H9 (cell line): ENCODE data around the gene TEX35. TPM values are rescaled to one million over a fixed set of nuclear protein-coding genes. Genes with fewer than 3 reads are reported as not detected.
A peak's percentile ranks its signal among the peaks of the same experiment; 100 is the strongest.

Source experiments
- DNase-seq: peaks from one replicate; pipeline ENCODE4 v3.0.0-alpha.2; 2017
- H2AFZ ChIP-seq: one replicate; pipeline ENCODE4 v1.6.1; 2013; ENCODE audit warnings: mild to moderate bottlenecking, low read length, control low read depth, moderate library complexity
- H2AK5ac ChIP-seq: 2 replicates; pipeline ENCODE4 v1.6.1; 2013; ENCODE audit warnings: low read length, control low read depth, mixed read lengths; ENCODE audit not compliant: insufficient read length
- H2BK120ac ChIP-seq: one replicate; pipeline ENCODE4 v1.6.1; 2013; ENCODE audit warnings: low read depth, mild to moderate bottlenecking, low read length, control low read depth, inconsistent platforms; ENCODE audit not compliant: poor library complexity, severe bottlenecking
- H2BK12ac ChIP-seq: 2 replicates; pipeline ENCODE4 v1.6.1; 2013; ENCODE audit warnings: low read length, control low read depth, mixed read lengths, low read depth; ENCODE audit not compliant: insufficient read length
- H2BK15ac ChIP-seq: 2 replicates; pipeline ENCODE4 v1.6.1; 2013; ENCODE audit warnings: low read depth, low read length, control low read depth
- H2BK20ac ChIP-seq: one replicate; pipeline ENCODE4 v1.6.1; 2013; ENCODE audit warnings: low read depth, mild to moderate bottlenecking, low read length, control low read depth, inconsistent platforms; ENCODE audit not compliant: poor library complexity, severe bottlenecking
- H2BK5ac ChIP-seq: 2 replicates; pipeline ENCODE4 v1.6.1; 2013; ENCODE audit warnings: low read length, control low read depth, mixed read lengths; ENCODE audit not compliant: insufficient read length
- H3K14ac ChIP-seq: 2 replicates; pipeline ENCODE4 v1.6.1; 2013; ENCODE audit warnings: low read length, control low read depth; ENCODE audit not compliant: insufficient read depth
- H3K18ac ChIP-seq: 2 replicates; pipeline ENCODE4 v1.6.1; 2013; ENCODE audit warnings: low read depth, mild to moderate bottlenecking, mixed read lengths, low read length, control low read depth; ENCODE audit not compliant: insufficient read length
- H3K23ac ChIP-seq: 2 replicates; pipeline ENCODE4 v1.6.1; 2013; ENCODE audit warnings: low read length, control low read depth, mixed read lengths, low read depth; ENCODE audit not compliant: insufficient read length
- H3K23me2 ChIP-seq: 2 replicates; pipeline ENCODE4 v1.6.1; 2013; ENCODE audit warnings: low read depth, mild to moderate bottlenecking, mixed read lengths, low read length, control low read depth; ENCODE audit not compliant: insufficient read length, poor library complexity, severe bottlenecking
- H3K27ac ChIP-seq: 2 replicates; pipeline ENCODE4 v1.5.1; 2013; ENCODE audit warnings: low read length, control low read depth, mixed read lengths, low read depth; ENCODE audit not compliant: insufficient read length
- H3K27me3 ChIP-seq: 2 replicates; pipeline ENCODE4 v1.6.1; 2013; ENCODE audit warnings: low read length, control low read depth, inconsistent platforms; ENCODE audit not compliant: insufficient read depth
- H3K4ac ChIP-seq: 2 replicates; pipeline ENCODE4 v1.6.1; 2013; ENCODE audit warnings: low read depth, mild to moderate bottlenecking, control low read depth, inconsistent platforms, low read length, moderate library complexity
- H3K4me1 ChIP-seq: 2 replicates; pipeline ENCODE4 v1.6.1; 2013; ENCODE audit warnings: low read length, control low read depth, inconsistent platforms; ENCODE audit not compliant: insufficient read depth
- H3K4me2 ChIP-seq: 2 replicates; pipeline ENCODE4 v1.6.1; 2013; ENCODE audit warnings: low read length, control low read depth, mixed read lengths; ENCODE audit not compliant: insufficient read length, insufficient read depth
- H3K56ac ChIP-seq: 2 replicates; pipeline ENCODE4 v1.6.1; 2013; ENCODE audit warnings: low read depth, mild to moderate bottlenecking, mixed read lengths, low read length, control low read depth; ENCODE audit not compliant: insufficient read length
- H3K79me1 ChIP-seq: 2 replicates; pipeline ENCODE4 v1.6.1; 2013; ENCODE audit warnings: low read depth, mild to moderate bottlenecking, moderate library complexity, low read length, control low read depth, inconsistent platforms; ENCODE audit not compliant: insufficient read depth, poor library complexity, severe bottlenecking
- H3K79me2 ChIP-seq: 2 replicates; pipeline ENCODE4 v1.6.1; 2013; ENCODE audit warnings: low read length, control low read depth, inconsistent platforms; ENCODE audit not compliant: insufficient read depth
- H3K9ac ChIP-seq: 2 replicates; pipeline ENCODE4 v1.6.1; 2013; ENCODE audit warnings: low read length, control low read depth, mixed read lengths; ENCODE audit not compliant: insufficient read length; ENCODE audit errors: extremely low read depth
- H3K9me3 ChIP-seq: one replicate; pipeline ENCODE4 v1.6.1; 2013; ENCODE audit warnings: low read depth, low read length, inconsistent platforms; ENCODE audit not compliant: control insufficient read depth
- H3T11ph ChIP-seq: one replicate; pipeline ENCODE4 v1.6.1; 2013; ENCODE audit warnings: mild to moderate bottlenecking, low read length, control low read depth, inconsistent platforms
- H4K20me1 ChIP-seq: one replicate; pipeline ENCODE4 v1.6.1; 2013; ENCODE audit not compliant: control insufficient read depth, insufficient read length, insufficient read depth
- H4K5ac ChIP-seq: 2 replicates; pipeline ENCODE4 v1.6.1; 2013; ENCODE audit warnings: low read depth, mild to moderate bottlenecking, mixed read lengths, low read length, control low read depth; ENCODE audit not compliant: insufficient read length
- H4K8ac ChIP-seq: replicated peaks from 2 replicates; pipeline ENCODE4 v1.6.1; 2013; ENCODE audit warnings: low read length, control low read depth, mixed read lengths, low read depth; ENCODE audit not compliant: insufficient read length
- H4K91ac ChIP-seq: 2 replicates; pipeline ENCODE4 v1.6.1; 2013; ENCODE audit warnings: low read depth, mild to moderate bottlenecking, moderate library complexity, mixed read lengths, low read length, control low read depth; ENCODE audit not compliant: insufficient read length
- H3K27ac Mint-ChIP-seq, 3 experiments: 2 replicates in 2 of 3; 3 replicates in 1 of 3; pipeline ENCODE4 v1.8.0; 2020 to 2021; ENCODE audit warnings: mixed read lengths in 3 of 3, mild to moderate bottlenecking in 1 of 3, moderate library complexity in 1 of 3
- H3K27me3 Mint-ChIP-seq: 2 replicates; pipeline ENCODE4 v1.8.0; 2021; ENCODE audit warnings: low read depth, mild to moderate bottlenecking, moderate library complexity, mixed read lengths
- H3K36me3 Mint-ChIP-seq, 3 experiments: 2 replicates in 2 of 3; 3 replicates in 1 of 3; pipeline ENCODE4 v1.8.0; 2020 to 2021; ENCODE audit warnings: low read depth in 3 of 3, mixed read lengths in 3 of 3; ENCODE audit not compliant: insufficient read depth in 1 of 3
- H3K4me1 Mint-ChIP-seq, 2 experiments: 2 replicates each; pipeline ENCODE4 v1.8.0; 2020; ENCODE audit warnings: mixed read lengths in 2 of 2
- H3K4me3 Mint-ChIP-seq, 2 experiments: 2 replicates in 1 of 2; 3 replicates in 1 of 2; pipeline ENCODE4 v1.8.0; 2020 to 2021; ENCODE audit warnings: mild to moderate bottlenecking in 2 of 2, mixed read lengths in 2 of 2, moderate library complexity in 1 of 2
- H3K9me3 Mint-ChIP-seq, 2 experiments: 2 replicates in 1 of 2; 3 replicates in 1 of 2; pipeline ENCODE4 v1.8.0; 2020; ENCODE audit warnings: mild to moderate bottlenecking in 2 of 2, mixed read lengths in 2 of 2, moderate library complexity in 1 of 2
- WGBS: extraction: QIAGEN DNeasy Blood & Tissue Kit; methylation state at CpG from one replicate; pipeline ENCODE4 v1.1.7; 2013; ENCODE audit warnings: missing lambda C conversion rate, low lambda C conversion rate, mixed read lengths; ENCODE audit not compliant: insufficient read length; ENCODE audit errors: extremely low coverage; 5-methylcytosine and 5-hydroxymethylcytosine counted together
- total RNA-seq: library from RNA; stranded (reverse); gene quantifications from 2 replicates; pipeline ENCODE4 v1.2.1, GENCODE V29; 2021
- TF ChIP-seq, protein P1 (sequence below): fragments of 200-600 bp; sonication (generic); conservative IDR thresholded peaks from 3 replicates; pipeline ENCODE4 v1.8.0; 2021; ENCODE audit warnings: antibody characterized with exemption, mild to moderate bottlenecking

TEX35 gene
- total RNA-seq, 1 experiment from 2014 or later = not detected

DNA sequence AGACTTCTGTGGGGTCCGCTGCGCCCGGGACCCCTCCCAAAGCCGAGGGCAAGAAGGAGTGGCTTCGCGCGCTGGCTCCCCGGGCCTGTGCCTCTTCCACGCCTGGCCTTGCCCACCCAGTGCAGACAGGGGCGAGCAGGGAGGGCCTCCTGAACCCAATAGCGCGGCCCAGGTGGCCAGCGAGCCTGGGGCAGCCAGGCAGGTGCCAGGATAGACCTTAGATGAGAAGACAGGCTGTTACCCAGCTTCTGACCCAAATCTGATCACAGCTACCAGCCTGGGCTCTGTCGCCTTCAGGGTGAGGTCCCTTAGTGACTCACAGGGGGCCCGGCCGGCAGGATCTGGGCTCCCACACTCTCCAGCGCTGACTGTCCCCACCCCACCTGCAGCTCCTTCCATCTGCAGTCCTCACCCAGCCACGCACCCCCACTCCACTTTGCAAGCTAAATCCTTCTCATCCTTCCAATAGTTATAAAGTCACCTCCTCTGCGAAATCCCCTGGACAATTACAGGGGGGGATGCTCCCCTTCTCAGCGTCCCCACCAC lies 25.8 kb upstream of the TEX35 start:
- H2BK5ac ChIP-seq = no peak overlapping the region
- H2AFZ ChIP-seq = no peak overlapping the region
- no peak overlapping the region for H3K56ac ChIP-seq
- no peak overlapping the region for H2BK15ac ChIP-seq
- peaks cover 3 to 9% of the 10 kb centered on the region in 2 experiments; a peak in 2 of 4 replicates for H3K4me1 Mint-ChIP-seq
- H3K27ac ChIP-seq = no peak overlapping the region
- no peak overlapping the region for H3K4me2 ChIP-seq
- TF ChIP-seq, protein P1, sequence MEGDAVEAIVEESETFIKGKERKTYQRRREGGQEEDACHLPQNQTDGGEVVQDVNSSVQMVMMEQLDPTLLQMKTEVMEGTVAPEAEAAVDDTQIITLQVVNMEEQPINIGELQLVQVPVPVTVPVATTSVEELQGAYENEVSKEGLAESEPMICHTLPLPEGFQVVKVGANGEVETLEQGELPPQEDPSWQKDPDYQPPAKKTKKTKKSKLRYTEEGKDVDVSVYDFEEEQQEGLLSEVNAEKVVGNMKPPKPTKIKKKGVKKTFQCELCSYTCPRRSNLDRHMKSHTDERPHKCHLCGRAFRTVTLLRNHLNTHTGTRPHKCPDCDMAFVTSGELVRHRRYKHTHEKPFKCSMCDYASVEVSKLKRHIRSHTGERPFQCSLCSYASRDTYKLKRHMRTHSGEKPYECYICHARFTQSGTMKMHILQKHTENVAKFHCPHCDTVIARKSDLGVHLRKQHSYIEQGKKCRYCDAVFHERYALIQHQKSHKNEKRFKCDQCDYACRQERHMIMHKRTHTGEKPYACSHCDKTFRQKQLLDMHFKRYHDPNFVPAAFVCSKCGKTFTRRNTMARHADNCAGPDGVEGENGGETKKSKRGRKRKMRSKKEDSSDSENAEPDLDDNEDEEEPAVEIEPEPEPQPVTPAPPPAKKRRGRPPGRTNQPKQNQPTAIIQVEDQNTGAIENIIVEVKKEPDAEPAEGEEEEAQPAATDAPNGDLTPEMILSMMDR = no peak
- no peak overlapping the region for H3K4me3 Mint-ChIP-seq
- no peaks in the 10 kb centered on the region; a peak in 1 of 7 replicates for H3K36me3 Mint-ChIP-seq
- H2AK5ac ChIP-seq = no peak overlapping the region
- H4K5ac ChIP-seq = no peak overlapping the region
- no peak overlapping the region for H3K9ac ChIP-seq
- no peaks in the 10 kb centered on the region for H3K79me2 ChIP-seq
- DNase-seq = no peak
- H2BK12ac ChIP-seq = no peak overlapping the region
- no peak overlapping the region for H3K4ac ChIP-seq
- no peaks in the 10 kb centered on the region for H3K23me2 ChIP-seq
- no peak overlapping the region for H2BK20ac ChIP-seq
- no peaks in the 10 kb centered on the region for H3K9me3 ChIP-seq
- no peak overlapping the region for H3T11ph ChIP-seq
- no CpG with 5 or more reads among the region's 20 CpGs for whole genome bisulfite sequencing
- no peak overlapping the region for H4K91ac ChIP-seq
- no peak overlapping the region for H4K8ac ChIP-seq
- H3K4me1 ChIP-seq = no peaks in the 10 kb centered on the region
- no peaks in the 10 kb centered on the region for H4K20me1 ChIP-seq
- no peak overlapping the region for H2BK120ac ChIP-seq
- no peak overlapping the region for H3K18ac ChIP-seq
- H3K9me3 Mint-ChIP-seq = no peaks in the 10 kb centered on the region
- H3K23ac ChIP-seq = no peak overlapping the region
- H3K79me1 ChIP-seq = no peaks in the 10 kb centered on the region
- no peaks in the 10 kb centered on the region for H3K27me3 Mint-ChIP-seq
- no peak overlapping the region for H3K14ac ChIP-seq
- no peaks in the 10 kb centered on the region for H3K27me3 ChIP-seq
- H3K27ac Mint-ChIP-seq = 0 out of 7 replicates have a peak overlapping the region, but pooled peaks of 1 of the 3 experiments have one; percentile 3
